ENCODE measurements around the gene TMC8. TPM values are rescaled to one million over a fixed set of nuclear protein-coding genes. Genes with fewer than 3 reads are reported as not detected.

Gene TMC8
- polyA plus RNA-seq, 2 of the 4 experiments (the other 2 are of a cell fraction): 0.14 to 0.26 TPM

DNA sequence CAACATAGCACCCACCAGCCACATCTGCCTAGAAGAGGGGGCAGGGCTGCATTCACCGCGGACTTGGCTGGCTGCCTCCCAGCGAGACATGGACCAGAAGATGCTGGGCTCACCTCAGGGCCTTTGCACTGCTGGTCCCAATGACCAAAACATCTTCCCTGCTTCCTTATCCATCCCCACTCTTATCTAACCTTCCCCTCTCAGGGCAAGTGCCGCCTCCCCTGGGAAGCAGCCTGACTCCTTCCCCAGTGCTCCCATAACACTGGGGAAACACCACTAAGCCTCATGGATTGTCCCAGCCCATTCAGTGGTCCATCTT lies 7.7 kb upstream of the TMC8 start:
- ATAC-seq: no peak

DNA sequence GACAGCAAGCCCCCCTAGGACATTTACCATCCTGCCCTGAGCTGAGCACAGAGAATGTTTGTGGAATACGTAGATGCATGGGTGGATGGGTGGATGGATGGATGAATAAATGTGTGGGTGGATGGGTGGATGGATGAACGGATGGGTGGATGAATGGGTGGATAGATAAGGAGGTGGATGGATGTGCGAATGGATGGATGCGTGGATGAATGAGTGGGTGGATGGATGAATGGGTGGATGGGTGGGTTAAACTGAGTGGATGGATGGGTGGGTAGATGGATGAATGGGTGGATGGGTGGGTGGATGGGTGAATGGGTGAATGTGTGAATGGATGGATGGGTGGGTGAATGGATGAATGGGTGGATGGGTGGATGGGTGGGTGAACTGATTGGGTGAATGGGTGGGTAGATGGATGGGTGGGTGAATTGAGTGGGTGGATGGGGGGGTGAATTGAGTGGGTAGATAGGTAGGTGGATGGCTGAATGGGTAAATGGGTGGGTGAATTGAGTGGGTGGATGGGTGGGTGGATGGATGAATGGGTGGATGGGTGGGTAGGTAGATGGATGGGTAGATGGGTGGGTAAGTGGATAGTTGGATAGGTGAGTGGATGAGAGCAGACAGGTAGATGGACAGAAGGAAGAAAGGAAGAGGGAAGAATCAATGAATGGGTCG lies 7.2 kb upstream of the TMC8 start:
- 96% methylated on average over 5 of the region's 5 CpGs for WGBS (ENCODE audit: missing lambda C conversion rate)
- Histone ChIP-seq H3K27ac (no peak overlapping the region), H3K4me1 (peaks cover 10% of the 10 kb centered on the region), H3K4me3 (no peak overlapping the region), H3K9me3 (no peaks in the 10 kb centered on the region), H3K4me2 (no peak overlapping the region)
- DNase-seq (ENCODE audit: low read depth in 1 of 2, low spot score in 1 of 2): no peak
- TF ChIP-seq MAZ (IDR thresholded peaks at IDR 0.05; ENCODE audit: borderline replicate concordance, low read depth, low read length): no peak
- no peak for TF ChIP-seq ZSCAN20 (CRISPR knock-in tag; IDR thresholded peaks at IDR 0.05)
- TF ChIP-seq HEYL (CRISPR knock-in tag; IDR thresholded peaks at IDR 0.05): no peak
- TF ChIP-seq EP300 (IDR thresholded peaks at IDR 0.05): no peak
- no peak for TF ChIP-seq ZNF302 (CRISPR knock-in tag; IDR thresholded peaks at IDR 0.05)
- no peak for TF ChIP-seq NPAS2 (CRISPR knock-in tag; IDR thresholded peaks at IDR 0.05; ENCODE audit: borderline replicate concordance)
- no peak for TF ChIP-seq NR3C1 (IDR thresholded peaks at IDR 0.05)
- no peak for TF ChIP-seq NFE2L2 (conservative IDR thresholded peaks at IDR 0.05; ENCODE audit: low read length)
- TF ChIP-seq RCOR1 (IDR thresholded peaks at IDR 0.05; ENCODE audit: low read depth, low read length): no peak
- no peak for TF ChIP-seq EHF (CRISPR knock-in tag; IDR thresholded peaks at IDR 0.05)
- TF ChIP-seq HOXB13 (CRISPR knock-in tag; IDR thresholded peaks at IDR 0.05; ENCODE audit: low read depth): no peak
- no peak for TF ChIP-seq KDM5A (IDR thresholded peaks at IDR 0.05)
- no peak for TF ChIP-seq USF2 (IDR thresholded peaks at IDR 0.05)
- no peak for TF ChIP-seq FOXS1 (CRISPR knock-in tag; IDR thresholded peaks at IDR 0.05)
- TF ChIP-seq POLR2AphosphoS2 (conservative IDR thresholded peaks at IDR 0.05; ENCODE audit: low read length): no peak
- no peak for TF ChIP-seq HOXB5 (CRISPR knock-in tag; IDR thresholded peaks at IDR 0.05)
- TF ChIP-seq PHF8 (IDR thresholded peaks at IDR 0.05; ENCODE audit: borderline replicate concordance, low read depth): no peak
- no peak for TF ChIP-seq FOSB (CRISPR knock-in tag; IDR thresholded peaks at IDR 0.05)
- POLR2A ChIA-PET: no interaction called here
- CTCF ChIA-PET: interaction anchor here (1.1 to 13.7 kb wide), 5 partner anchors 10 to 104 kb away, joined by 3 to 164 read pairs (median 30); no protein-coding TSS in a partner anchor
- no peak for FAIRE-seq
- no peak for ATAC-seq

More for the DNA sequence above, 7.7 kb upstream of the TMC8 start:
- ChIA-PET POLR2A (no interaction called here), CTCF (interaction anchor here (1.5 to 13.7 kb wide), 5 partner anchors 10 to 129 kb away, joined by 5 to 164 read pairs (median 6); no protein-coding TSS in a partner anchor)
- DNase-seq (ENCODE audit: low read depth in 1 of 2, low spot score in 1 of 2) (no peak), FAIRE-seq (no peak)
- Histone ChIP-seq H3K27ac (no peak overlapping the region), H3K4me1 (peaks cover 10% of the 10 kb centered on the region), H3K4me2 (no peak overlapping the region), H3K9me3 (no peaks in the 10 kb centered on the region), H3K4me3 (no peak overlapping the region)
- no peak for TF ChIP-seq CBX2 (IDR thresholded peaks at IDR 0.05; ENCODE audit: borderline replicate concordance, low read depth)
- TF ChIP-seq PHF8 (IDR thresholded peaks at IDR 0.05; ENCODE audit: borderline replicate concordance, low read depth): no peak
- no peak for TF ChIP-seq ZSCAN20 (CRISPR knock-in tag; IDR thresholded peaks at IDR 0.05)
- no peak for TF ChIP-seq HMGXB4 (CRISPR knock-in tag; IDR thresholded peaks at IDR 0.05; ENCODE audit: borderline replicate concordance)
- TF ChIP-seq HOXB5 (CRISPR knock-in tag; IDR thresholded peaks at IDR 0.05): no peak
- no peak for TF ChIP-seq FOXS1 (CRISPR knock-in tag; IDR thresholded peaks at IDR 0.05)
- no peak for TF ChIP-seq SREBF2 (IDR thresholded peaks at IDR 0.05)
- TF ChIP-seq TP53 (CRISPR knock-in tag; IDR thresholded peaks at IDR 0.05): no peak
- no peak for TF ChIP-seq PBX3 (IDR thresholded peaks at IDR 0.05)
- TF ChIP-seq RAD21 (conservative IDR thresholded peaks at IDR 0.05 in 1 of 2, IDR thresholded peaks at IDR 0.05 in 1 of 2): no peak
- TF ChIP-seq, protein P1, sequence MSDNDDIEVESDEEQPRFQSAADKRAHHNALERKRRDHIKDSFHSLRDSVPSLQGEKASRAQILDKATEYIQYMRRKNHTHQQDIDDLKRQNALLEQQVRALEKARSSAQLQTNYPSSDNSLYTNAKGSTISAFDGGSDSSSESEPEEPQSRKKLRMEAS (IDR thresholded peaks at IDR 0.05): no peak
- TF ChIP-seq, protein P2, sequence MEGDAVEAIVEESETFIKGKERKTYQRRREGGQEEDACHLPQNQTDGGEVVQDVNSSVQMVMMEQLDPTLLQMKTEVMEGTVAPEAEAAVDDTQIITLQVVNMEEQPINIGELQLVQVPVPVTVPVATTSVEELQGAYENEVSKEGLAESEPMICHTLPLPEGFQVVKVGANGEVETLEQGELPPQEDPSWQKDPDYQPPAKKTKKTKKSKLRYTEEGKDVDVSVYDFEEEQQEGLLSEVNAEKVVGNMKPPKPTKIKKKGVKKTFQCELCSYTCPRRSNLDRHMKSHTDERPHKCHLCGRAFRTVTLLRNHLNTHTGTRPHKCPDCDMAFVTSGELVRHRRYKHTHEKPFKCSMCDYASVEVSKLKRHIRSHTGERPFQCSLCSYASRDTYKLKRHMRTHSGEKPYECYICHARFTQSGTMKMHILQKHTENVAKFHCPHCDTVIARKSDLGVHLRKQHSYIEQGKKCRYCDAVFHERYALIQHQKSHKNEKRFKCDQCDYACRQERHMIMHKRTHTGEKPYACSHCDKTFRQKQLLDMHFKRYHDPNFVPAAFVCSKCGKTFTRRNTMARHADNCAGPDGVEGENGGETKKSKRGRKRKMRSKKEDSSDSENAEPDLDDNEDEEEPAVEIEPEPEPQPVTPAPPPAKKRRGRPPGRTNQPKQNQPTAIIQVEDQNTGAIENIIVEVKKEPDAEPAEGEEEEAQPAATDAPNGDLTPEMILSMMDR (IDR thresholded peaks at IDR 0.05): no peak
- no peak for TF ChIP-seq CBX8 (IDR thresholded peaks at IDR 0.05)
- TF ChIP-seq NR3C1 (IDR thresholded peaks at IDR 0.05): no peak
- no peak for TF ChIP-seq RNF2 (IDR thresholded peaks at IDR 0.05; ENCODE audit: borderline replicate concordance, low read depth)
- no peak for TF ChIP-seq GATA3 (IDR thresholded peaks at IDR 0.05; ENCODE audit: borderline replicate concordance)
- no peak for TF ChIP-seq ESRRA (IDR thresholded peaks at IDR 0.05; ENCODE audit: borderline replicate concordance, low read length)
- 89% methylated on average over 4 of the region's 4 CpGs for WGBS (ENCODE audit: missing lambda C conversion rate)
